ENCODE data around the gene IL20. TPM values are rescaled to one million over a fixed set of nuclear protein-coding genes. Genes with fewer than 3 reads are reported as not detected.

Gene IL20
- total RNA-seq, 4 donors from 2014 or later = not detected

Other genes with a start within 250 kb of the IL20 start
- gene DYRK3, start 230.1 kb upstream of the IL20 start, total RNA-seq = 1 to 10 TPM; 1.4 to 4.7 (median 3.2) TPM
- gene MAPKAPK2, start 180.7 kb upstream of the IL20 start, total RNA-seq = 10 to 100 TPM; 40.0 to 62.4 (median 52.4) TPM
- not detected for gene IL19, start 94.8 kb upstream of the IL20 start, total RNA-seq
- gene IL10, start 93.1 kb upstream of the IL20 start, total RNA-seq = under 1 TPM in 2 of 4 donors, not detected in 2; 0.32 to 0.72 TPM
- not detected for gene IL24, start 31.8 kb downstream of the IL20 start, total RNA-seq
- 1 to 10 TPM in 2 of 4 donors, under 1 TPM in 1, not detected in 1; 0.34 to 1.4 (median 1.3) TPM for gene FCMR, start 56.3 kb downstream of the IL20 start, total RNA-seq
- gene PIGR, start 80.8 kb downstream of the IL20 start, total RNA-seq = 1 to 10 TPM in 2 of 4 donors, under 1 TPM in 1, not detected in 1; 0.55 to 4.7 (median 2.0) TPM
- gene FCAMR, start 104.8 kb downstream of the IL20 start, total RNA-seq = not detected
- gene C1orf116, start 167.1 kb downstream of the IL20 start, total RNA-seq = 100 to 1,000 TPM in 2 of 4 donors, 10 to 100 TPM in 2; 81.5 to 137 (median 110) TPM
- 10 to 100 TPM; 47.5 to 91.8 (median 65.5) TPM for gene YOD1, start 185.6 kb downstream of the IL20 start, total RNA-seq
- gene PFKFB2, start 187.7 kb downstream of the IL20 start, total RNA-seq = 10 to 100 TPM; 12.6 to 22.6 (median 16.8) TPM
- gene C4BPB, start 223.2 kb downstream of the IL20 start, total RNA-seq = not detected
- not detected for gene C4BPA, start 238.6 kb downstream of the IL20 start, total RNA-seq